ENCODE measurements around the gene LIMS3.
"Not testable (repeated sequence)": the region's sequence is repeated elsewhere in the genome, so short reads cannot be mapped to it uniquely, and the experiment has no call there.

DNA sequence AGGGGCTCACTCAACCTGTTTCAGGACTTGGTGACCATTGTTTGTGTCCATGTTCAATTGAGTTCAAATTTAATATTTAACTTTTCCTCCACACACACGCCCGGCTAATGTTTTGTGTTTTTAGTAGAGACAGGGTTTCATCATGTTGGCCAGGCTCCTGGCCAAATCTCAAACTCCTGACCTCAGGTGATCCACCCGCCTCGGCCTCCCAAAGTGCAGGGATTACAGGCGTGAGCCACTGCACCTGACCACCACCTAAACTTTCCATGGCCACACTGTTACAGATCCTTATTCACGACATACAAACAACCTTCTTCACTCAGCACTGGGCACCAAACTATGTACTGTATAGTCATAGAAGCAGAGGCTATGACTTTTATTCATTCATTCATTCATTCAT lies 4.3 kb upstream of the LIMS3 start:
- TF ChIP-seq, protein P1, sequence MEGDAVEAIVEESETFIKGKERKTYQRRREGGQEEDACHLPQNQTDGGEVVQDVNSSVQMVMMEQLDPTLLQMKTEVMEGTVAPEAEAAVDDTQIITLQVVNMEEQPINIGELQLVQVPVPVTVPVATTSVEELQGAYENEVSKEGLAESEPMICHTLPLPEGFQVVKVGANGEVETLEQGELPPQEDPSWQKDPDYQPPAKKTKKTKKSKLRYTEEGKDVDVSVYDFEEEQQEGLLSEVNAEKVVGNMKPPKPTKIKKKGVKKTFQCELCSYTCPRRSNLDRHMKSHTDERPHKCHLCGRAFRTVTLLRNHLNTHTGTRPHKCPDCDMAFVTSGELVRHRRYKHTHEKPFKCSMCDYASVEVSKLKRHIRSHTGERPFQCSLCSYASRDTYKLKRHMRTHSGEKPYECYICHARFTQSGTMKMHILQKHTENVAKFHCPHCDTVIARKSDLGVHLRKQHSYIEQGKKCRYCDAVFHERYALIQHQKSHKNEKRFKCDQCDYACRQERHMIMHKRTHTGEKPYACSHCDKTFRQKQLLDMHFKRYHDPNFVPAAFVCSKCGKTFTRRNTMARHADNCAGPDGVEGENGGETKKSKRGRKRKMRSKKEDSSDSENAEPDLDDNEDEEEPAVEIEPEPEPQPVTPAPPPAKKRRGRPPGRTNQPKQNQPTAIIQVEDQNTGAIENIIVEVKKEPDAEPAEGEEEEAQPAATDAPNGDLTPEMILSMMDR (IDR thresholded peaks at IDR 0.05; ENCODE audit: control extremely low read depth in 1 of 3, insufficient read depth in 1 of 3, low read depth in 1 of 3, low read length in 3 of 3), result not testable (repeated sequence)
- TF ChIP-seq POLR2A (IDR thresholded peaks at IDR 0.05; ENCODE audit: control extremely low read depth in 1 of 2, low read depth in 2 of 2, low read length in 2 of 2), result not testable (repeated sequence)
- TF ChIP-seq, protein P2, sequence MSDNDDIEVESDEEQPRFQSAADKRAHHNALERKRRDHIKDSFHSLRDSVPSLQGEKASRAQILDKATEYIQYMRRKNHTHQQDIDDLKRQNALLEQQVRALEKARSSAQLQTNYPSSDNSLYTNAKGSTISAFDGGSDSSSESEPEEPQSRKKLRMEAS (IDR thresholded peaks at IDR 0.05), result not testable (repeated sequence)
- TF ChIP-seq, protein P3, sequence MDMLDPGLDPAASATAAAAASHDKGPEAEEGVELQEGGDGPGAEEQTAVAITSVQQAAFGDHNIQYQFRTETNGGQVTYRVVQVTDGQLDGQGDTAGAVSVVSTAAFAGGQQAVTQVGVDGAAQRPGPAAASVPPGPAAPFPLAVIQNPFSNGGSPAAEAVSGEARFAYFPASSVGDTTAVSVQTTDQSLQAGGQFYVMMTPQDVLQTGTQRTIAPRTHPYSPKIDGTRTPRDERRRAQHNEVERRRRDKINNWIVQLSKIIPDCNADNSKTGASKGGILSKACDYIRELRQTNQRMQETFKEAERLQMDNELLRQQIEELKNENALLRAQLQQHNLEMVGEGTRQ (IDR thresholded peaks at IDR 0.05; ENCODE audit: low read length), result not testable (repeated sequence)

All from H1 (cell line).